ENCODE measurements around the gene RNF43. TPM values are rescaled to one million over a fixed set of nuclear protein-coding genes. Genes with fewer than 3 reads are reported as not detected.

Gene RNF43
- polyA plus RNA-seq, 4 donors: 11.2 to 16.8 (median 12.5) TPM

DNA sequence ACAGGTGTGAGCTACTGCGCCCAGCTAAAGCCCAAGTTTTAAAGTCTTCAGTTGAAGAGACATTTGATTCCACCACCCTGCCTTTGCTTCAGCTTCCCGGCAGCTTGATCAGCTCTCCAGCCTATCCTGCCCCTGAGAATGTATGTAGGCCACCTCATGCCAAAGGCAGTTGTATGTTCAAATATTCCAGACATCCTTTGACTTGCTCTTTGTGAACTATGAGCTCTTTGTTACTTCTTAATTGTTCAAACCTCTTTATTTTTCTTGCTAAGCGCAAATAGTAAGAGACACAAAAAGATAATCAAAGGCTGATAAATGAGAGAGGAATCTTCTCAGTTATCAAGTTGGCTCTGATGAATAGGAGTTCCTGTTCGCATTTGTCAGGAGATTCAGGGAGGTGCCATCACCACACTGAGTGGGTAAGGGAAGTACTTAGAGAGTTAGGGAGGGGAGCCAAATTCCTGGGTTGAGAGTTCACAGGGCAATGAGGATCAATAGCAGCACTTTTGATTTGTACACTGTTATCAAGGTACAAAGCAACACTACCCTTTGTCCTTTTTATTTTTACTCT, 33.4 kb downstream of the RNF43 start:
- no peak for DNase-seq (ENCODE audit: low read depth in 4 of 4, low spot score in 2 of 4)

DNA sequence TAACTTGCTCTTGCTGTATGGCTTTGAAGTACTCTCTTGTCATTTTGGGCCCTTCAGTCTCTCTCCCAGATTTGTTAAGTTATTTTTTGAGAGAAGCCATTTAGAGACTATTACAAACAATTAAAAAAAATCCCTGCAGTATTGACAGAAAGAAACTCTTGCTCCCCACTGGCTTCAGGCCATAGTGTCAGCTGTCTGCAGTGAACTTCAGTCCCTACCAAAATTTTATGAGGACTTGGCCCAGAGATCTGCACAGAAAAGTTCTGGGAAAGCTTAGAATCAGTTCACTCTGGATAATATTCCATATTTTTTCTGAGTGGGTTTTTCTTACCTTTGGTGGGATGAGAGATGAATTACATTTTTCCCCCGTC, 34.5 kb downstream of the RNF43 start:
- DNase-seq (ENCODE audit: low read depth in 4 of 4, low spot score in 2 of 4): no peak

- DNase-seq (ENCODE audit: low read depth in 4 of 4, low spot score in 2 of 4): no peak
Observed at GRCh38 chr17:58382108-58382871, 35.0 kb downstream of the RNF43 start.

DNA sequence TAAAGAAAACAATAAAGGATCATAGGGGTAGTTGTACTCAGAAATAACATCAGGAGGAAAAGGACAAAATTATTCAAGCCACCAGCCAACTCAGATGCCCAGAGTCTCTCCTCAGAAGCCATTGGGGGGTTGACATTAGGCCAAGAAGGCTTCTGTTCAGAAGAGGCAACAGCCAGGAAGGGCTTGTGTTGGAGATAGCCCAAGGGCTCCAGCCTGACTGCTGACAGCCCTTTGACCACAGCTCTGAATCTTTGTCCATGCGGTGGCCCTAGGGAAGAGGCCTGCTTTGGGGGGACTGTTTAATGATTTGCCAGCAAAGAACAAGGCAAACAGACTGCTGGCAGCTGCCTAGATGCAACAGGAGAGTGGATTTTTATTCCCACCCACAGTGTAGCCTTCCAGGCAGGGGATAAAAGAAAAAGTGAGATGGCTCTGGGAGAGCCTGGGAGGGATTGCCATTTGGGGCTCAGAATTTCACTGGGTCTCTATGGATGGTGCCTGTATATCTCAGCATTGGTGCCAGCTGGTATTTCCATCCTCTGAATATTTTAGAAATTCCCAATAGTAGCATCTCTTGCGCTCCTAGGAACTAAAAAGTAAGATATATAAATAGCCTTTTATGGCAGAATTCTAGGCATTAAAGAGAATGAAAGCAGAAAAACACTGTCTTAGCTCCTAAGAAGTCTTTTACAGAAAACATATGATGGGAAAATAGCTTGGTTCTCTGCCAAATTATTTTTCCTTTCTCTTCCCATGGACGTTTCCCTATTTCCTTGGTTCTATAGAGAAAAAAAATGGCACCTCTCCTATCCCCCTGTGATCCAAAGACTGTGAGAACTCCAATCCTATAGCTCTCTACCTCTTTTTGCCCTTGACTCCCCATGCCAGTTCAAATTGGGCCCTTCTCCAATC, 36.0 kb downstream of the RNF43 start:
- no peak for DNase-seq (ENCODE audit: low read depth in 4 of 4, low spot score in 2 of 4)

DNA sequence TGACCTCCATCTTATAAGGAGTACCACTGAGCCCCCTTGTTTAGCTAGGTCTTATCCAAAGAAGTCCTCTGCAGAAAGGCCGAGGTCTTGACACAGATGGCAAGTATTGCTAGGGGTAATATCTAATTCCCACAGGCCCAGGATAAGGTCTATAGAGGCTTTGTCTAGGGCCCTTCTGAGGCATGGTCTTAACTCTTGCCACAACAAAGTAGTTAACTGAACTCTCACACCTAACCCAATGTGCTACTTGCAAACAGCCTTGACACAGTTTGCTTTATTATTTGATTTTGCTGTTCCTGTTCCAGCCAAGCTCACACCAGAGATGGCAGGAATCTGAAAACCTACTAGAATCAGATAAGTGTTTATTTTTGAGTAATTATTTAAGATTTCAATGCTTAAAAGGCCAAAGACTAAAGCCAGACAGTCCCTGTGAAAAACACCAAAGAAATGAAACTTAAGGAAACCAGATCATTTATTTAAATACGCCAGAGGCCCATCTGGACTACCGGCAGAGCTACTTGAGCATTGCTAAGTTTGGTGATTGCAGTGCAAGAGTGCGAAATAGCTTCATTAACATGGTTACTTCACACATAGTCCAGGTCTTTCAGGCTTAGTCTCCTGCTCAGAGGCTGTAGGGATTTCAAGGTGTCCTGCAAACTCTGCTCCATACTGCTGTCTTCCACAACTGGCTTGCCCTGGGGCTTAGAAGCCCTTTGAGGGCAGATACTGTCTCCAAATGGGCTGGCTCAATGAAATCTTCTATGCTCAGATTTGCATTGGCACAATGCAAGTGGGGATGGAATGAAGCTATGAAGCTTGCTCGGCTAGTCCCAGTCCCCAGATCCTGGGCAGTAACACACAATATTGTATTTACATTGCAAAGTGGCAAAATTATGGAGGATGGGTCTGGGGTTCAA, 36.9 kb downstream of the RNF43 start:
- no peak for DNase-seq (ENCODE audit: low read depth in 4 of 4, low spot score in 2 of 4)

DNA sequence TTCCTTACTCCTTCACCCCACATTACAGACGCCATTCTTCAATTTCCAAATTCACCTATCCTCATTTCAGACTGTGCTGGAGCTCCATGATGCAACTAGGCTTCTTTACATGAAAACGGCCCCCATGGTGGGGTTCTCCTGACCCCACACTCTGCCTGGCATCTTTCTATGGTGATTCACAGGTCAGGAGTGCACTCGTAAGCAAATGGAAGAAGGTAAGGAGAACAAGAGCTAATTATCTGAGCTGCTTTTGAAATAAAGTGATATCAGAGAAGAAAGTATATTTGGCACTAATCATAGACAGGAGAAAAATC, 37.9 kb downstream of the RNF43 start:
- DNase-seq (ENCODE audit: low read depth in 4 of 4, low spot score in 2 of 4): no peak

GRCh38 chr17:58378733-58379510, 38.4 kb downstream of the RNF43 start:
- no peak for DNase-seq (ENCODE audit: low read depth in 4 of 4, low spot score in 2 of 4)

GRCh38 chr17:58377661-58378060, 39.7 kb downstream of the RNF43 start:
- no peak for DNase-seq (ENCODE audit: low read depth in 4 of 4, low spot score in 2 of 4)

DNA sequence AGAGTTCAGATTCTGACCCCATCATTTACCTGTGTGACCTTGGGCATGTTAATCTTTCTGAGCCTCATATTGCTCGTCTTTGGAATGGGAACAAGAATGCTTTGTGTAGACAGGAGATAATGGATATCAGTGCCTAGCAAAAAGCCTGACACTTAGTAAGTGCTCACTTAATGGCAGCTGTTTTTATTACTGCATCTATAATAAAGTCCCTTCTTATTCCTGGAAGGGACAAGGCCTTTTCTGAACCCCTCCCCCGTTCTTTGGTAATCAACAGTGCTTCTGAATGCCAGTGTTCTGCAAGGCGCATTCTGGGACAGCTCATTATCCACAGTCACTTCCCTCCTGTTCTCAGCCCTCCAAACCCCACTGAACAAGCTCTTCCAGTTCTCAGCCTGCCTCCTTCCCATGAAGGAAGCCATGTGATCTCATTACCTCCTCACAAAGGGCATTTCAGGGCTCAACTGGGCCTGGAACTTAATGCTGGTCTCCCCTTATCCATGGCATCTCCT, 40.2 kb downstream of the RNF43 start:
- peak in 1 of 4 donors; percentile 63 for DNase-seq (ENCODE audit: low read depth in 4 of 4, low spot score in 2 of 4)

DNA sequence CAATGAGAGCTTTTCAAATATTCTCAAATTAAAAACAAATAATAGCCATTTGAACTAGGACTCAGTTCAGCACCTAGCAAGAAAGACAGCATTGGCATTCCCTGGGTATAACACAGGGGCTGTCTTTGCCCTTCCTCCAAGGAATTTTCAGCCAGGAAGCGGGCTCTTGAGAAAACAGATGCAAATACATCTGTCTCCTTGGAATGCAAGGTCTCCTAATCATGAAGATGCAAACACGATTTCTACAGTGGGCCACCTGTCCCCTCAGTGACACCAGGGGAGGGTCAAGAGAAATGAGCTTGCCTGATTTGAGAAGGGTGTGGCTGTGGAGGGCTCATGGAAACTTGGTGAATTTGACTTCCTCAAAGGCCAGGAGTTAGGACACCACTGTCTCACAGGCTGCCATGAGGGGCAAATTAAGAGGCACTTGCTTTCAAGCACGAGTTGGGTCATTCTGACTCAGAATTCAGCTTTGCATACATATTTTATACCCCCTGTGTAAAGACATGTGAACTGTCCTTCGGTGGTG, 40.8 kb downstream of the RNF43 start:
- no peak for DNase-seq (ENCODE audit: low read depth in 4 of 4, low spot score in 2 of 4)

DNA sequence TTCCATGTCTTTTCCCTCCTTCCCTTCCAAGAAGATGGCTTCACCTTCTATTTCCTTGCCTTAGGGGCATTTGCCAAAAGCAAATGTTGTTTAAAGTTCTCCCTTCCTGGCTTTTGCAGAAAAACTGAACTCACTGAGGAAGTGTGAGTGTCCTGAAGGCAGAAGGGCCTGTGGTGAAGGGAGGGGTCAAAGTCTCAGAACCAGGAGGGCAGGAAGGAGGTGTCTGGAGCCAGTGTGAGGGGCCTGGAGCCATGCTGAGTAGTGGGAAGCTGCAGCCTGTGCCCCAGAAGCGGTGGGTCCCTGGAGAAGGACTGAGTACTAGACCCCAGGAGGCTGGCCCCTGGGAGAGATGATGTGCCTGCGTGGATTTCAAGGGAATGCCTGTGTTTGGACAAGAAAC, 41.5 kb downstream of the RNF43 start:
- DNase-seq (ENCODE audit: low read depth in 4 of 4, low spot score in 2 of 4): no peak

GRCh38 chr17:58375256-58375655, 42.1 kb downstream of the RNF43 start:
- no peak for DNase-seq (ENCODE audit: low read depth in 4 of 4, low spot score in 2 of 4)

DNA sequence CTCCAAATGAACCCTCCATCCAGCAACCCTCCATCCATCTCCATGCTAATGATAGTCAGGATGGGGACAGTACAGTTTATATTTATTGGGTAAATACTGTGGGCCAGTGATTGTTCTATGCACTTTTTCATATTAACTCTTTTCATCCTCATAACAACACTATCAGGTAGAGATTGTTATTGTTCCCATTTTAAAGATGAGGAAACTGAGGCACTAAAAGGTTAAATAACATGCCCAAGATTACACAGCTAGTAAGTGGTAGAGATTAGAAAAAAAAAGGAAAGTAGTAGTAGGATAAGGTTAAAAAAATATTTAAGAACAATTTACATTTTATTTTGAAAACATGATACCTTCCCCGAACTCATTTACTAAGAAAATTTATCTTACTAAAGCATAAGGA, 43.4 kb downstream of the RNF43 start:
- DNase-seq (ENCODE audit: low read depth in 4 of 4, low spot score in 2 of 4): no peak

GRCh38 chr17:58373003-58373402, 44.3 kb downstream of the RNF43 start:
- no peak for DNase-seq (ENCODE audit: low read depth in 4 of 4, low spot score in 2 of 4)

DNA sequence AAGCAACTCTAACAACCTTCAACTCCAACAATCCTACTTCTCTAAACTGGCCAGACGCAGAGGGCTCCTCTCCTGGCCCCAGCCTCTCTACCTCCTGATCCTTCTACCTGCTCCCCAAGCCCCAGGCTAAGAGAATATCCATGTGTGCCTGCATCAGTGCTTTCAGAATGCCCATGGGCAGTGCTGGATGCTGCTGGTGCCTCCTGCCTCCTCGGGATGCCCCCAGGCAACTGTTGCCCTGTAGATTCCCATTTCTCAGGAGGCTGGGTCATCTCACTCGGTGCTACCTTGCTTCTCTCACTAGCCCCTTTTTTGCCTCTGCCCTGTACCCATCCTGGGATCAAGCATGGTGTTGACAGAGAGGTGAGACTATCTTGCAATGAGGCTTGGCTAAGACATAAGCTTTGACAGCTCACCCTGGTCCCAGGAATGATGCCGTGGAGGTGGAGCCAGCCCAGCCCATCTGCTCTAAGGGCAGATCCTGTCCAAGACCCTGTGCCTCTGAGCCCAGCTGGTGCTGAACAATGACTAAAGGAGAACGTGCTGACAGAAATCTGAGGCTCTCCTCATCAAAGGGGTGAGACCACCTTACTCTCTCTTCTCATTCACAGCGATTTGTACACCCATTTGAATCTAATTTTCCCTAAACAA, 45.9 kb downstream of the RNF43 start:
- no peak for DNase-seq (ENCODE audit: low read depth in 4 of 4, low spot score in 2 of 4)

- no peak for DNase-seq (ENCODE audit: low read depth in 4 of 4, low spot score in 2 of 4)
Observed at GRCh38 chr17:58370716-58371115, 46.6 kb downstream of the RNF43 start.

DNA sequence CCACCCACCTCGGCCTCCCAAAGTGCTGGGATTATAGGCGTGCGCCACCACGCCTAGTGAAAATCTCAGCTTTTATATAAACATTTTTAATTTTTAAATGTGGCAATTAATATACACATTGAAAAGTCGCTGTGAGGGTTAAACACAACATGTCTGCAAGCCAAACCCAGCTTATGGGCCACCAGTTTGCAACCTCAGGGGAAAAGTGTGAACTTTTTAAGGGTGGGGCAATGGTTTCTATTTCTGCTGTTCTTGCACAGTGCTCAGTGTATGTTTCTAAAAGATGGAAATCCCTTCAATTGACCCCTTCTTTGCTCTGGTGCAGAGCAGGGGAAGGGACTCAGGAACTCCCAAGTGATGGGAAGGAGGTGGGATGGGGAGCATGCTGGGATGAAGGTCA, 47.0 kb downstream of the RNF43 start:
- no peak for DNase-seq (ENCODE audit: low read depth in 4 of 4, low spot score in 2 of 4)

DNA sequence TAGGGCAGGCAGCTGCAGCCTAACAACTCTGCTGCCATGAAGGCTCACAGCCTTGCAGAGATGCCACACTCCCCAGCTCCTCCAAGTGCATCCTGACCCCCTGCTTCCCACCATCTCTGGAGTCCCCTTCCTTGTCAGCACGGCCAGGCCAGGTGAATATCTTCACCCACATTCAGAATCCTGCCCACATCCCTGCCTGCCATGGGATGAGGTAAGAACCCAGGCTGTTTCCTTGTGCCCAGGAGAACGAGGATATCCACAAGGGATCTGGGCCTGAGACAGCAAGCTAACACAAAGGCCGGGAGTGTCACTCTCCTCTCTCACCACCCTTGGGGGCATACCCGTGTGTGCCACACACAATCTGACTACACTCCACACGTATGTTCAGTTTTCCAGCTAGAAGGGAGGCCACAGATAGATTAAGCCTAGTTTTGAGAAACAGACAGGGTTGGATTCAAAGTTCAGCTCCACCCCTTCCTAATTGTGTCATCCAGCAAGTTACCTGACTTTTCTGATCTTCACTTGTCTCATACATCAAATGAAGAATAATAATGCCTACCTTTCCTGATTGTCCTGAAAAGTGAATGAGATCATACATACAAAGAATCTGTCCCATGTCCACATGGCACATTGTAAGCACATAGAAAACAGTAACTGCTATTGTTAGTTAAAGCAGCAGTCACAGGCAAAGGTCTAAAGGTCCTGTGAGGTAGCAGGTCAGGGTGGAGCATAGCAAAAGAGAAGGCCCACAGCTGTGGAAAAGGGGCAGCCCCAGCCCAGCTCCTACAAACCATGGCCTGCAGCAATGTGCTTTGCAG, 47.9 kb downstream of the RNF43 start:
- DNase-seq (ENCODE audit: low read depth in 4 of 4, low spot score in 2 of 4): no peak
